Dendritic cell treated with granulocyte-macrophage colony-stimulating factor and Interleukin-4, amounts not matched to agents 40 ng/mL and 50 ng/mL, for 4 days (primary cell): ENCODE measurements around the gene CRELD2.

Source experiments
- H3K27ac Mint-ChIP-seq: one replicate; pipeline ENCODE4 v1.8.0; 2022; ENCODE audit warnings: mild to moderate bottlenecking, mixed read lengths
- H3K27me3 Mint-ChIP-seq: one replicate; pipeline ENCODE4 v1.8.0; 2022; ENCODE audit warnings: mild to moderate bottlenecking, mixed read lengths
- H3K36me3 Mint-ChIP-seq: one replicate; pipeline ENCODE4 v1.8.0; 2022; ENCODE audit warnings: low read depth, mixed read lengths
- H3K4me1 Mint-ChIP-seq: one replicate; pipeline ENCODE4 v1.8.0; 2022; ENCODE audit warnings: low read depth, mixed read lengths
- H3K4me3 Mint-ChIP-seq: one replicate; pipeline ENCODE4 v1.8.0; 2022; ENCODE audit warnings: mild to moderate bottlenecking, moderate library complexity, mixed read lengths
- H3K9me3 Mint-ChIP-seq: one replicate; pipeline ENCODE4 v1.8.0; 2022; ENCODE audit warnings: mixed read lengths
- intact Hi-C: fragments of 100-400 bp; cut with micrococcal nuclease; formaldehyde crosslinking; loops from one replicate; pipeline ENCODE4 v1.15.0; 2022

The CRELD2 gene, protein sequence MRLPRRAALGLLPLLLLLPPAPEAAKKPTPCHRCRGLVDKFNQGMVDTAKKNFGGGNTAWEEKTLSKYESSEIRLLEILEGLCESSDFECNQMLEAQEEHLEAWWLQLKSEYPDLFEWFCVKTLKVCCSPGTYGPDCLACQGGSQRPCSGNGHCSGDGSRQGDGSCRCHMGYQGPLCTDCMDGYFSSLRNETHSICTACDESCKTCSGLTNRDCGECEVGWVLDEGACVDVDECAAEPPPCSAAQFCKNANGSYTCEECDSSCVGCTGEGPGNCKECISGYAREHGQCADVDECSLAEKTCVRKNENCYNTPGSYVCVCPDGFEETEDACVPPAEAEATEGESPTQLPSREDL

DNA sequence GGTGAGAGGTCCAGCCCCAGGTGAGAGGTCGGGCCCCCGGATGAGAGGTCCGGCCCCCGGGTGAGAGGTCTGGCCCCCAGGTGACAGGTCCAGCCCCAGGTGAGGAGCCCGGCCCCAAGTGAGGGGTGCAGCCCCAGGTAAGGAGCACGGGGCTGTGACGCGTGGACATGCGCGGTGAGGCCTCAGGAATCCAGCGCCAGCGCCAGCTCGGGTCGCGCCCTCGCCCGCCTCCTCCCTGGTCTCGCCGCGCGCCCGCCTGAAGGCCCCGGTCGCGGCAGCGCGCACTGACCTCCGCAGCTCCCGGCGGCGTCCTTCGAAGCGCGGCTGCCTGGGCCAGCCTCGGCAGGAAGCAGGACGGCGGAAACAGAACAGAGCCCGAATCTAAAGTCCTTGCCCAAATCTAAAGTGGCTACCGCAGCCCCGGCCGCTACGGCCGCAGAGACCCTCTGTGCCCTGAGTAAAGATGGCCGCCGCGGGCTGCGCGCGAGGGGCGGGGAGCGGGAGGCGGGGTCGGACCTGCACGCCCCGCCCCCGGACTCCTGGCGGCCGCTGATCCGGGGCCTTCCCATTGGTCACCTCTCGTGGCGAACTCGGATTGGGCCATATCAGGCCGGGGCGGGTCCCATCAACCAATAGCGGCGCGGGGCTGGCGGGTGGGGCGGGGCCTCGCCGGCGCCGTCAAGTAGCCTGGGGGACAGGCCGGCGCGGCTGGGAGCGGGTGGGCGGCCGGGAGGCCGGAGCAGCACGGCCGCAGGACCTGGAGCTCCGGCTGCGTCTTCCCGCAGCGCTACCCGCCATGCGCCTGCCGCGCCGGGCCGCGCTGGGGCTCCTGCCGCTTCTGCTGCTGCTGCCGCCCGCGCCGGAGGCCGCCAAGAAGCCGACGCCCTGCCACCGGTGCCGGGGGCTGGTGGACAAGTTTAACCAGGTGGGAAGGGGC, at the start of gene CRELD2, which contains the start of gene ALG12:
Gene CRELD2, plus strand, starts transcription at position 661 of the 937 bp plus-strand sequence. Its CDS starts 136 bp downstream, at position 797.
Gene ALG12, minus strand, starts transcription at position 465 of the 937 bp plus-strand sequence. CDS start 4,673 bp downstream, outside the sequence.
- H3K4me1 Mint-ChIP-seq = peaks cover 29% of the 10 kb centered on the region
- peak within 1 kb of the TSS; percentile 90 for H3K27ac Mint-ChIP-seq
- H3K36me3 Mint-ChIP-seq = peaks cover 44% of the 10 kb centered on the region
- intact Hi-C loops = loop anchor here (5.0 kb wide), 1 partner anchor 61 kb away; no protein-coding TSS in a partner anchor
- H3K27me3 Mint-ChIP-seq = no peaks in the 10 kb centered on the region
- H3K9me3 Mint-ChIP-seq = no peaks in the 10 kb centered on the region
- H3K4me3 Mint-ChIP-seq = peak within 1 kb of the TSS; percentile 83

DNA sequence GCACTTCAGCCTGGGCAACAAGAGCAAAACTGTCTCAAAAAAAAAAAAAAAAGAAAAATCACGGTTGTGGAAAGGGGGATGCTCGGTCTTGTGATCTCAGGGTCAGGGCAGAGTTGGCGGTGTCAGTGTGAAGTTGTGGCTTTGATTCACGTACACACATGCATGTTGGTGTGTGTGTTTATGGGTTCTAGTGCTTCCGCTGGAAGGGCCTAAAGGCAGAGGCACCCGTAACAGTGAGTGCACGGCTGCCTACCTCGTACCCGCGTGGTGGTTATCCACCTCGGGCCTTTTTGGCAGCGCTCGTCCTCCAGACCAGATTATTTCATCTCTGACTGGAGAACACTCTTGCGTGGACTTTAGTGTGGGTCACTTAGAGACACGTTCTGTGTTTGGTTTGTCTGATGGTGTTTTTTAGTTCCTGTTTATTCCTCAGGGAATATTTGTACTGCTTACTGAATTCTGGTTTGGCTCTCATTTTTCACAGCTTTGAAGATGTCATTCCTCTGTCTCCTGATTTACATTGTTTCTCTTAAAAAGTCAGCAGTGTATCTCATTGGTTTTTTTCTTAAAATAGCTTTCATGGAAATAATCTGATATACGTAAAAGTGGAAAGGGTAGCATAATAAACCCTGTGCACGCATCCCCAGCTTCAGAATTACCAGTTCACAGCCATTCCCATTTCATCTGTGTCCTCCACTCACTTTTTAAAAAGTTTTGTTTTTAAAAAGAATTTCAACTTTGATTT, 49.2 kb upstream of the CRELD2 start:
- peaks cover 69% of the 10 kb centered on the region for H3K36me3 Mint-ChIP-seq
- no peaks in the 10 kb centered on the region for H3K27me3 Mint-ChIP-seq
- peaks cover 15% of the 10 kb centered on the region for H3K4me1 Mint-ChIP-seq
- H3K9me3 Mint-ChIP-seq = peaks cover 40% of the 10 kb centered on the region
- intact Hi-C loops = no loop called here
- no peak overlapping the region for H3K4me3 Mint-ChIP-seq
- H3K27ac Mint-ChIP-seq = no peak overlapping the region

DNA sequence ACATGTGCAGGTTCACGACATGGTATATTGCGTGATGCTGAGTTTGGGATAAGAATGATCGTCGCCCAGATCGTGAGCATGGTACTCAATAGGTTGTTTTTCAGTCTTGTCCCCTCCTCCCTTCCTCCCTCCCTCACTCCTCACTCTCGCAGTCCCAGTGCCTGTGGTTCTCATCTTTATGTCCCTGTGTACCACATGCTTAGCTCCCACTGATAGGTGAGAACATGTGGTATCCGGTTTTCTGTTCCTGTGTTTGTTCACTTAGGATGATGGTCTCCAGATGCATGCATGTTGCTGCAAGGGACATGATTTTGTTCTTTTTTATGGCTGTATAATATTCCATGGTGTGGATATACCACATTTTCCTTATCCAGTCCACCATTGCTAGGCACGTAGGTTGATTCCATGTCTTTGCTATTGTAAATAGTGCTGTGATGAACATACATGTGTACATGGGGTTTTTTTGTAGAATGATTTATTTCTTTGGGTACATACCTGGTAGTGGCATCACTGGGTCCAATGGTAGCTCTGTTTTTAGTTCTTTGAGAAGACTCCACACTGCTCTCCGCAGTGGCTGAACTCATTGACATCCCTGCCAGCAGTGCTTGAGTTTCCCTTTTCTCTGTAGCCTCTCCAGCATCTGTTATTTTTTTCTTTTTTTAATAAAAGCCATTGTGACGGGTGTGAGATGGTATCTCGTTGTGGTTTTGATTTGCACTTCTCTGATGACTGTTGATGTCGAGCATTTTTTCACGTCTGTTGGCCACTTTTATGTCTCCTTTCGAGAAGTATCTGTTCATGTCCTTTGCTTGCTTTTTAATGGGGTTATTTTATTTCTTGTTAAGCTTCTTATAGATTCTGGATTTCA, 48.4 kb upstream of the CRELD2 start:
- peaks cover 40% of the 10 kb centered on the region for H3K9me3 Mint-ChIP-seq
- intact Hi-C loops = no loop called here
- no peak overlapping the region for H3K4me3 Mint-ChIP-seq
- H3K27ac Mint-ChIP-seq = no peak overlapping the region
- H3K4me1 Mint-ChIP-seq = peaks cover 15% of the 10 kb centered on the region
- H3K36me3 Mint-ChIP-seq = peaks cover 72% of the 10 kb centered on the region
- H3K27me3 Mint-ChIP-seq = no peaks in the 10 kb centered on the region

DNA sequence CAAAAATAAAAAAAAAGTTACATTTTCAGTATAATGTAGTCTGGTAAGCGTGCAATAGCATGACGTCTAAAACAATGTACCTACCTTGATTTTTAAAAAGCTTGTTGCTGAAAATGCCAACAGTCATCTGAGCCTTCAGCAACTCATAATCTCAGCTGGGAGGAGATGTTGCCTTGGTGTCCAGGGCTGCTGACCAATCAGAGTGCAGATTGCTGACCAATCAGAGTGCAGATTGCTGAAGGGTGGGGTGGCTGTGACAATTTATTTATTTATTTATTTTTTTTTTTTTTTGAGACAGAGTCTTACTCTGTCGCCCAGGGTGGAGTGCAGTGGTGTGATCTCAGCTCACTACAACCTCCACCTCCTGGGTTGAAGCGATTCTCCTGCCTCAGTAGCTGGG, 47.0 kb upstream of the CRELD2 start:
- intact Hi-C loops = no loop called here
- Mint-ChIP-seq H3K9me3 (peaks cover 28% of the 10 kb centered on the region), H3K4me1 (peaks cover 15% of the 10 kb centered on the region), H3K4me3 (no peak overlapping the region), H3K27ac (no peak overlapping the region), H3K27me3 (no peaks in the 10 kb centered on the region), H3K36me3 (peaks cover 66% of the 10 kb centered on the region)

DNA sequence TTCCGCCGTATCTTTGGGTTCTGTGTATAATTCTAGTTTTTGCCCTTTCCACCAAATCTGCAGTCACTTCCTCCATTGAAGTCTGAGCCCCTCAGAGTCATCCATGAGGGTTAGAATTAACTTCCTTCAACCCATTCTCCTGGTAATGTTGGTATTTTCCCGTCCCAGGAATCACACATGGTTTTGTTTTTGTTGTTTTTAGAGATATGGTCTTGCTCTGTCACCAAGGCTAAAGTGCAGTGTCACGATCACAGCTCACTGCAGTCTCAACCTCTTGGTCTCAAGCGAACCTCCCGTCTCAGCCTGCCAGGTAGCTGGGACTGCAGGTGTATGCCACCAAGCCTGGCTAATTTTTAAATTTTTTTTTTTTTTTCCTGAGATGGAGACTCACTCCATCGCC, 46.1 kb upstream of the CRELD2 start:
- Mint-ChIP-seq H3K36me3 (peaks cover 61% of the 10 kb centered on the region), H3K9me3 (peaks cover 20% of the 10 kb centered on the region), H3K27me3 (no peaks in the 10 kb centered on the region), H3K4me3 (no peak overlapping the region), H3K27ac (no peak overlapping the region), H3K4me1 (peaks cover 6% of the 10 kb centered on the region)
- intact Hi-C loops = no loop called here

DNA sequence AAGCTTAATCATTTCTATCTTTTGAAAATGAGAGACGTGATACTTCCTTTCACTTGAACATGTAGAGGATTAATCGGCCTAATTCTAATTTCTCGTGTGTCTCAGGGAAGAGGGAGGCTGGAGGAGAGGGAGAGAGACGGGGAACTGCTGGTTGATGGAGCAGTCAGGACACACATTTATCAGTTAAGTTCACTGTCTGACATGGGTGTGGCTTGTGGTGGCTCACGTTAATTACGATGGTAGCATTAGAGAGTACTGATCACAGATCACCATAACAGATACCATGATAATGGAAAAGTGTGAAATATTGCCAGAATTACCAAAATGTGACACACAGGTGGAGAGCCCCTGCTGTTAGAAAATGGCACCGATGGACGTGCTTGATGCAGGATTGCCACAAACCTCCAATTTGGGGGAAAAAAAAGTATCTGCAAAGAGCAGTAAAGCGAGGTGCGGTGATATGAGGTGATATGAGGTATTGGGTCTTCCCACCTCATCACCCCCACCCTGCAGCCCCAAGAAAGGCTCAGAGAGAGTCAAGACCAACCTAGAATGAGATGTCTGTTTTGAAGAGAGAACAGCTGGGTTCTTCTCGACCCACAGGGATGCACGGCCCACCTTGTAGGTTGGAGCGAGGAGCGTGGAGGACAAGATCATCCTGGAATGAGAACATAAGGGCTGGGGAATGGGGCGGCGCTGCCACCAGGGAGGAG, 45.0 kb upstream of the CRELD2 start:
- H3K27ac Mint-ChIP-seq = peak overlapping the region; percentile 37
- peaks cover 6% of the 10 kb centered on the region for H3K4me1 Mint-ChIP-seq
- peaks cover 61% of the 10 kb centered on the region for H3K36me3 Mint-ChIP-seq
- intact Hi-C loops = no loop called here
- H3K9me3 Mint-ChIP-seq = peaks cover 18% of the 10 kb centered on the region
- no peaks in the 10 kb centered on the region for H3K27me3 Mint-ChIP-seq
- no peak overlapping the region for H3K4me3 Mint-ChIP-seq

DNA sequence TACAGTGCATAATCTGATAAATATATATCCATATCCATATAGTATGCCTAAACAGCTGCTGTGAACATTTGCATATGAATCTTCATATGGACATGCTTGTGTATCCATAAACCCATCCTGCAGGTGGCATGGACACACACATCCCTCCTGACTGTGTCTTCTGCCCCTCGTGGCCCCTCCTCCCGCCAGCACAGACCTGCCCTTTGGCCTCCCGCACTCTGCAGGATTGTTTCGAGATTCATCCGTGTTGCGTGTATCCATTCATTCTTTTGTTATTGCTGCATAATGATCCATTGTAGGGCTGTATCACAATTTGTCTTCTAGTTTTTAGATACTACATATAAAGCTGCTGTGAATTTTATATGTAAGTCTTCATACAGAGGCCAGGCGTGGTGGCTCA, 40.8 kb upstream of the CRELD2 start:
- no peak overlapping the region for H3K27ac Mint-ChIP-seq
- H3K27me3 Mint-ChIP-seq = no peaks in the 10 kb centered on the region
- H3K36me3 Mint-ChIP-seq = peaks cover 54% of the 10 kb centered on the region

DNA sequence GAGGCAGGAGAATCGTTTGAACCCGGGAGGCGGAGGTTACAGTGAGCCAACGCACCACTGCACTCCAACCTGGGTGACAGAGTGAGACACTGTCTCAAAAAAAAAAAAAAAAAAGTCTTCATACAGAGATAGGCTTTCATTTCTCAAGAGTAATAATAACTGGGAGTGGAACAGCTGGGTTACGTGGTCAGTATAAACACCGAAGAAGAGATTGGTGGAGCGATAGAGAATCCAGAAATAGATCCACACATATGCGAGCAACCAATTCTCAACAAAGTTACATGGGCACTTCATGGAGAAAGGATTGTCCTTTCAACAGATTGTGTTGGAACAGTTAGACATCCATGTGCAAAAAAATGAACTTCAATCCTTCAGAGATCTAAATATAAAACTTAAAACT, 40.2 kb upstream of the CRELD2 start:
- intact Hi-C loops = no loop called here
- Mint-ChIP-seq H3K4me1 (peaks cover 5% of the 10 kb centered on the region), H3K27me3 (no peaks in the 10 kb centered on the region), H3K27ac (no peak overlapping the region), H3K9me3 (no peaks in the 10 kb centered on the region), H3K4me3 (no peak overlapping the region), H3K36me3 (peaks cover 56% of the 10 kb centered on the region)

More for the DNA sequence above, 40.8 kb upstream of the CRELD2 start:
- Mint-ChIP-seq H3K4me3 (no peak overlapping the region), H3K9me3 (no peaks in the 10 kb centered on the region), H3K4me1 (peaks cover 4% of the 10 kb centered on the region)
- intact Hi-C loops = no loop called here

DNA sequence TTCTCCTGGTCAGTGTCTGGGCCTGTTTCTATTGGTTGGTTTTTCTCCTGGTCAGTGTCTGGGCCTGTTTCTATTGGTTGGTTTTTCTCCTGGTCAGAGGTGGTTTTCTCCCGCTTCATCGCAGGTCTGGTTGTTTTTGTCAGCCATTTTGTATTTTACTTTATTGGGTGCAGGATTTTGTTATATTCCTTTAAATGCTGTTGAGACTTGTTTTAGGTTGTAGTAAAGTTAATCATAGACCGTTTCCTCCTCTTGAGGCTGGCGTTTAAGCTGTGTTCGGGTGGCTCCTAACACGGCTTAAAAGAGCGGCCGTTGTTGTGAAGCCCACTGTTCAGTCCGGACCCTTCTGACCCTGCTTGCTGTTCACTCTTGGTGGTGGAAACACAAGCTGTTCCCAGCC, 38.6 kb upstream of the CRELD2 start:
- Mint-ChIP-seq H3K27ac (no peak overlapping the region), H3K9me3 (no peaks in the 10 kb centered on the region), H3K36me3 (peaks cover 57% of the 10 kb centered on the region), H3K27me3 (no peaks in the 10 kb centered on the region), H3K4me1 (peaks cover 5% of the 10 kb centered on the region), H3K4me3 (no peak overlapping the region)
- intact Hi-C loops = no loop called here

DNA sequence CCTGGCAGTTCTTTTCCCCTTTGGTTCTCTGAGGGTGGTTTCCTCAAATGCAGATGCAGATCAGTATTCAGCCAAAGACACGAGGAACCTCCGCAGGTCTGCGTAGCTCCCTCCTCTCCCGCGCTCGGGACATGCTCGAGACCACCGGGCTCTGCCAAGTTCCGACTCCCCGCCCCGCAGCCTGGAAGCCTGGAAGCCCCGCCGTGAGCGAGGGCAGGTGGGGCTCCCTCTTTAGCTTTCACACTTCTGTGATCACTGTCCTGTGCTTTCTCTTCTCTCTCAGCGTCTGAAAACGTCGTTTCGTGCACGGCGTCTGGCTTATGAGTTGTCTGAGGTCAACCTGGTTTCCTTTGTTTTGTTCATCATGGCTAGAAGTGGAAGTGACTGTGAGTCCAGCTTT, 38.2 kb upstream of the CRELD2 start:
- peaks cover 57% of the 10 kb centered on the region for H3K36me3 Mint-ChIP-seq
- no peak overlapping the region for H3K27ac Mint-ChIP-seq
- H3K4me3 Mint-ChIP-seq = no peak overlapping the region
- no peaks in the 10 kb centered on the region for H3K27me3 Mint-ChIP-seq
- H3K9me3 Mint-ChIP-seq = no peaks in the 10 kb centered on the region
- intact Hi-C loops = no loop called here
- peaks cover 5% of the 10 kb centered on the region for H3K4me1 Mint-ChIP-seq

DNA sequence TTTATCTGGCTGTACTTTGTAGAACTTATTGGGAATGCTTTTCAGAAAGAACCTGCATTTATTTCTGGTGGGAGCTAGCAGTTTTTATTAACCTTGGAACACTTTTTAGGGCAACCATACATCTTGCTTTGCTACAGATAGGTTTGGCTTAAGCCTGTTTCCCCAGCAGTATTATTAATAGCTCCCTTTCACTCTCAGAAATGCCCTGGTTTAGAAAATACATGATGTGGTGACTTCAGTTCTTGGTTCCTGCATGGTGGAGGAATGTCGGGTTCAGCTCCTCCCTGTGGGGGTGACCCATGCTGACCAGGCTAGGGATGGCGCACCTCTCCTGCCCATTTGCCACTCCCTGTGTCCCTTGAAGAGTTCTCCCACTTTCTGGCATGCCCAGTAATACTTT, 36.6 kb upstream of the CRELD2 start:
- H3K36me3 Mint-ChIP-seq = peaks cover 63% of the 10 kb centered on the region
- no peaks in the 10 kb centered on the region for H3K27me3 Mint-ChIP-seq
- H3K27ac Mint-ChIP-seq = no peak overlapping the region
- intact Hi-C loops = no loop called here
- no peak overlapping the region for H3K4me3 Mint-ChIP-seq
- H3K4me1 Mint-ChIP-seq = peaks cover 5% of the 10 kb centered on the region
- H3K9me3 Mint-ChIP-seq = peaks cover 12% of the 10 kb centered on the region

DNA sequence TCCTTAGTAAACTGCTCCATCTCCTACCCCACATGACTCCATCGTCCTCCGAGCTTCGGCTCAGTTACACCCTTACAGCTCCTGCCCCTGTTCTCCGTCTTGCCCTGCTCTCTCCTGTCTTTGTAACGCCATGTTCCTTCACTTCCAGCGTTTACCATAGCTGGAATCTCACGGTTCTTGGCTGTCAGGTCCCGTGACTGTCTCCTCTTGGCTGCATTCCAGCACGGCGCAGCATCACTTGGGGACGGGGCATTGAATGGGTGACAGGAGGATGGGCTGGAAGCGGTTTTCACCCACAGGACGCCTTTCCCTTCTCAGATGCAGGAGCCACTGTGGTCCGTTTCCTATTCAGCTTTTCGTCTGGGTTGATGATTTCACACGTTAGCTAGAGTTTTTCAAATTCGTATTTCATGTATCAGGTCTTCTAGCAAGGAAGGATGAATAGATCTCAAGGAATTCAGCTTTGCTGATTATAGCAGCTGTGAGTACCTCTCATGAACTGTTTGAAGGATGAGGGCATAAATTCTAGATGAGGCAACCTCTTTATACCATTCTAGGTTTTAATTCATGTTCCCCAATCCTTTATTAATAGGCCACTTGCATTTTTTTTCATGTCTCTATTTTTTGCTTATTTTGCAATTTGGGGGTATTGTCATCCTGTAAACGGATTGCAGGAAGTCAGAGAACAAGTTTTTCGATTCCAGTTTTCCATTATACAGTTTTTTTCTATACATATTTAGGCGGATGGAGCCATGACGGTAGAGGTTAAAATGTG, 35.7 kb upstream of the CRELD2 start:
- Mint-ChIP-seq H3K4me1 (peaks cover 5% of the 10 kb centered on the region), H3K27ac (no peak overlapping the region), H3K27me3 (no peaks in the 10 kb centered on the region), H3K4me3 (no peak overlapping the region), H3K9me3 (peaks cover 12% of the 10 kb centered on the region), H3K36me3 (peaks cover 68% of the 10 kb centered on the region)
- intact Hi-C loops = no loop called here
